ENCODE results near the gene AFAP1. TPM values are rescaled to one million over a fixed set of nuclear protein-coding genes. Genes with fewer than 3 reads are reported as not detected.

AFAP1 gene
- total RNA-seq, 1 donor from 2014 or later = 27.8 TPM

- Mint-ChIP-seq H3K36me3 (ENCODE audit: low read depth, unreplicated experiment) (no peaks in the 10 kb centered on the region), H3K27me3 (ENCODE audit: unreplicated experiment) (peaks cover 3% of the 10 kb centered on the region), H3K9me3 (ENCODE audit: unreplicated experiment) (no peaks in the 10 kb centered on the region), H3K27ac (ENCODE audit: unreplicated experiment) (no peak overlapping the region), H3K4me1 (ENCODE audit: unreplicated experiment) (peaks cover 3% of the 10 kb centered on the region), H3K4me3 (ENCODE audit: unreplicated experiment) (no peak overlapping the region)
- TF ChIP-seq CTCF (IDR thresholded peaks at IDR 0.05; ENCODE audit: unreplicated experiment) = no peak
- no peak for DNase-seq (ENCODE audit: low spot score)
Observed at GRCh38 chr4:7956270-7956808, 16.7 kb upstream of the AFAP1 start.

DNA sequence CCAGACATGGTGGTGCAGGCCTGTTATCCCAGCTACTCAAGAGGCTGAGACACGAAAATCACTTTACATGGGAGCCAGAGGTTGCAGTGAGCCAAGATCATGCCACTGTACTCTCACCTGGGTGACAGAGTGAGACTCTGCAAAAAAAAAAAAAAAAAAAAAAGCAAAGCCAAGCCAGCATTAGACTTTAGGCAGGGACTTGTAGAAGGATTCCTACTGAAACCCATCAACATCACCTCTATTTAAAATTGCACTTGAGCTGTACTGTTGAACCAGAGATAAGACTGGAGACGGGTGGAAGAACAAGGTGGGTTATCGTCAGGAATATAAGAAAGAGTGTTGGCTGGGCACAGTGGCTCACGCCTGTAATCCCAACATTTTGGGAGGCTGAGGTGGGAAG is 15.7 kb upstream of the AFAP1 start:
- H3K27ac Mint-ChIP-seq (ENCODE audit: unreplicated experiment) = no peak overlapping the region
- H3K4me1 Mint-ChIP-seq (ENCODE audit: unreplicated experiment) = no peaks in the 10 kb centered on the region
- H3K4me3 Mint-ChIP-seq (ENCODE audit: unreplicated experiment) = no peak overlapping the region
- H3K27me3 Mint-ChIP-seq (ENCODE audit: unreplicated experiment) = peaks cover 5% of the 10 kb centered on the region
- no peak for TF ChIP-seq CTCF (IDR thresholded peaks at IDR 0.05; ENCODE audit: unreplicated experiment)
- H3K36me3 Mint-ChIP-seq (ENCODE audit: low read depth, unreplicated experiment) = no peaks in the 10 kb centered on the region
- DNase-seq (ENCODE audit: low spot score) = no peak
- no peaks in the 10 kb centered on the region for H3K9me3 Mint-ChIP-seq (ENCODE audit: unreplicated experiment)

GRCh38 chr4:7952615-7953014 is 13.0 kb upstream of the AFAP1 start:
- H3K27me3 Mint-ChIP-seq (ENCODE audit: unreplicated experiment) = peaks cover 11% of the 10 kb centered on the region
- H3K36me3 Mint-ChIP-seq (ENCODE audit: low read depth, unreplicated experiment) = no peaks in the 10 kb centered on the region
- no peaks in the 10 kb centered on the region for H3K9me3 Mint-ChIP-seq (ENCODE audit: unreplicated experiment)
- no peaks in the 10 kb centered on the region for H3K4me1 Mint-ChIP-seq (ENCODE audit: unreplicated experiment)
- H3K4me3 Mint-ChIP-seq (ENCODE audit: unreplicated experiment) = no peak overlapping the region
- DNase-seq (ENCODE audit: low spot score) = no peak
- no peak overlapping the region for H3K27ac Mint-ChIP-seq (ENCODE audit: unreplicated experiment)
- TF ChIP-seq CTCF (IDR thresholded peaks at IDR 0.05; ENCODE audit: unreplicated experiment) = no peak

DNA sequence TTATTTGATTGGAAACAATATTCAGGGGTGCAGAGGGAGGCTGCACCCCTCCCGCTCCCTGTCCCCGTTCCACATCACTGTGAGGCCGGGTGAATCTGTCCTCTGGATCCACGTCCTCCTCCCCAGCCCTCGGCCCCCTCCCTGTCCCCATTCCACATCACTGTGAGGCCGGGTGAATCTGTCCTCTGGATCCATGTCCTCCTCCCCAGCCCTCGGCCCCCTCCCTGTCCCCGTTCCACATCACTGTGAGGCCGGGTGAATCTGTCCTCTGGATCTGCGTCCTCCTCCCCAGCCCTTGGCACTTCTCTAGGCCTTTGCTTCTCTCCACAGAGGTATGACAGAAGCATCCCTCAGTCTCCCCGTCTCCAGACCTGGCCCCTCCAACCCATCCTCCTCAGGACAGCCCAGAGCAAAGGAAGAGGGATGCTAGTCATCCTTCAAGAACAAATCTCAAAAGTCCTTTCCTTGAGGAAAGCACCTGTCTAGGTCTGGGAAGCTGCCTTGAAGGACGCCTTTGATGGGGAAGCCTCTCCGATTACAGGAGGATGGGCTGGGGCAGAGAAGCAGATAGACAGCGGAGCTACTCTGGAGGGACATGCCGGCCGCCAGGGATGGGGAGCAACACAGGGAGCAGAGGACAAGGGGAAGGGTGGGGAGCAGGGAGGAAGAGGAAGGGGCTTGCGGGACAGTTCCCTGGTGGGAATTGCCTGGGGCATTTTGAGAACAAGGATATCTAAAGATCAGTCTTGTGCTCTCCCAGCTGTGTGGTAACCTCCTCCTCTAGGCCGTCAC is 10.8 kb upstream of the AFAP1 start:
- H3K36me3 Mint-ChIP-seq (ENCODE audit: low read depth, unreplicated experiment) = no peaks in the 10 kb centered on the region
- DNase-seq (ENCODE audit: low spot score) = no peak
- peaks cover 11% of the 10 kb centered on the region for H3K27me3 Mint-ChIP-seq (ENCODE audit: unreplicated experiment)
- H3K4me1 Mint-ChIP-seq (ENCODE audit: unreplicated experiment) = no peaks in the 10 kb centered on the region
- no peak overlapping the region for H3K27ac Mint-ChIP-seq (ENCODE audit: unreplicated experiment)
- H3K9me3 Mint-ChIP-seq (ENCODE audit: unreplicated experiment) = no peaks in the 10 kb centered on the region
- no peak overlapping the region for H3K4me3 Mint-ChIP-seq (ENCODE audit: unreplicated experiment)
- no peak for TF ChIP-seq CTCF (IDR thresholded peaks at IDR 0.05; ENCODE audit: unreplicated experiment)

GRCh38 chr4:7949759-7950158 is 10.1 kb upstream of the AFAP1 start:
- no peak for DNase-seq (ENCODE audit: low spot score)
- Mint-ChIP-seq H3K27ac (ENCODE audit: unreplicated experiment) (no peak overlapping the region), H3K4me1 (ENCODE audit: unreplicated experiment) (no peaks in the 10 kb centered on the region), H3K9me3 (ENCODE audit: unreplicated experiment) (no peaks in the 10 kb centered on the region), H3K4me3 (ENCODE audit: unreplicated experiment) (no peak overlapping the region), H3K27me3 (ENCODE audit: unreplicated experiment) (peaks cover 9% of the 10 kb centered on the region), H3K36me3 (ENCODE audit: low read depth, unreplicated experiment) (no peaks in the 10 kb centered on the region)
- TF ChIP-seq CTCF (IDR thresholded peaks at IDR 0.05; ENCODE audit: unreplicated experiment) = no peak

Data from endothelial cell (in vitro differentiated cells).